Medulla oblongata (tissue), 1 donor: ENCODE measurements around the gene UNC13D.
"Not testable (repeated sequence)": the region's sequence is repeated elsewhere in the genome, so short reads cannot be mapped to it uniquely, and the experiment has no call there.

Source experiments
- DNase-seq: peaks from one replicate; pipeline ENCODE4 v3.0.0-alpha.2; 2015; ENCODE audit errors: extremely low spot score

Gene UNC13D

GRCh38 chr17:75799402-75799801 is 44.8 kb downstream of the UNC13D start:
- DNase-seq = no peak

DNA sequence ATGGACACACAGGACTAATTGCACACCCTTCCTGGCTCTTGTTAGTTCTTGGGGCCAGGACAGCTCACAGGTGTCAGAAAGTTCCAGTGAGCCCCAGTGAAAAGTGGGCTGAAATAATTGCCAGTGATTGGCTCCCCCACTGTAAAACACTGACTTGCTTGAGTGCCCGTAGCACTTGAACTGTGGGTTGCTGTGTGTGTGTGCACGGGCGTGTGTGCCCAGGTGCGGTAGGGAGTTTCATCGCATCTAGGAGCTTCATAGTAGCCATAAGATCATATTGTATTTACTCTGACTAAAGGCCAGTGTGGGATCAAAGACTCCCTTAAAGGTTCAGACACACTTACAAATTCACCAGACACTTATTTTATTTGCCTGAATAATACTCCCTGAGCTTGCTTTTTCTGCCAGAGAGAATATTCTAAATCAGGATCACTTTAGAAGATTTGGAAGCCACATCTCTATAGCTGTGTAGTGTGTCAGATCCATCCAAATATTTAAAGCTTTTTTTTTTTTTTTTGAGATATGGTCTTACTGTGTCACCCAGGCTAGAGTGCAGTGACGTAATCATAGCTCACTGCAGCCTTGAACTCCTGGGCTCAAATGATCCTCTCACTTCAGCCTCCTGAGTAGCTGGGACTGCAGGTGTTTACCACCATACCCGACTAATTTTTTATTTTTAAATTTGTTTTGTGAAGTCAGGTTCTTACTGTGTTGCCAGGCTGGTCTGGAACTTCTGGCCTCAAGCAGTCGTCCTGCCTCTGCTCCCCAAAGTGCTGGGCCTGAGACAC is 48.2 kb downstream of the UNC13D start:
- no peak for DNase-seq

GRCh38 chr17:75793460-75793859 is 50.7 kb downstream of the UNC13D start:
- DNase-seq = no peak

- no peak for DNase-seq
Measured at GRCh38 chr17:75791254-75791653, 53.0 kb downstream of the UNC13D start.

- DNase-seq = peak; percentile 90
Measured at GRCh38 chr17:75785016-75785890, 59.0 kb downstream of the UNC13D start.

DNA sequence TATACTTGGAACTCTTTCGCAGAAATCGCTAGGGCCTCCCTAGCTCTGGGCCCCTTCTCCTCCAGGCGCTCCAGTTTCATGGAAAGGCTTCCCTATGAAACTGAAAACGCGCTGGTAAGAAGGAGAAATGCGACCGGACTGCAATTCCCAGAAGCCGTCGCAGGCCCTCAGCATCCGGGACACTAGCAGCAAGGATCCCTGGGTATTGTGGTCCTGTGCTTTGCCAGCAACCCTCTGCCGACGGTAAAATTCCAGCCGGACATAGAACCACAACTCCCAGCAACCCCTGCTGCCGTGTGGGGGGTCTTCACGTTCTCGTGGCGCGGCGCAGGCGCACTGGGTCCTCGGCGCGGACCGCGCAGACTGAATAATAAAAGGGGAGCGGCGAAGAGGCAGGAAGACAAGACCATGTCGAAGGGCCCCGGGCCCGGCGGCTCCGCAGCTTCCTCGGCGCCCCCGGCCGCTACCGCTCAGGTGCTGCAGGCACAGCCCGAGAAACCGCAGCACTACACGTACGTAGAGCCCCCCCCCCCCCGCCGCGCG is 59.7 kb downstream of the UNC13D start, which contains the start of gene UNK:
Gene UNK (plus strand): TSS at position 334 of the 543 bp plus-strand sequence. CDS start 75 bp downstream, at position 409.
- DNase-seq = peak; percentile 99

GRCh38 chr17:75783803-75784472 is 60.3 kb downstream of the UNC13D start:
- no peak for DNase-seq

- peak; percentile 78 for DNase-seq
Measured at GRCh38 chr17:75783069-75783783, 61.0 kb downstream of the UNC13D start.

DNA sequence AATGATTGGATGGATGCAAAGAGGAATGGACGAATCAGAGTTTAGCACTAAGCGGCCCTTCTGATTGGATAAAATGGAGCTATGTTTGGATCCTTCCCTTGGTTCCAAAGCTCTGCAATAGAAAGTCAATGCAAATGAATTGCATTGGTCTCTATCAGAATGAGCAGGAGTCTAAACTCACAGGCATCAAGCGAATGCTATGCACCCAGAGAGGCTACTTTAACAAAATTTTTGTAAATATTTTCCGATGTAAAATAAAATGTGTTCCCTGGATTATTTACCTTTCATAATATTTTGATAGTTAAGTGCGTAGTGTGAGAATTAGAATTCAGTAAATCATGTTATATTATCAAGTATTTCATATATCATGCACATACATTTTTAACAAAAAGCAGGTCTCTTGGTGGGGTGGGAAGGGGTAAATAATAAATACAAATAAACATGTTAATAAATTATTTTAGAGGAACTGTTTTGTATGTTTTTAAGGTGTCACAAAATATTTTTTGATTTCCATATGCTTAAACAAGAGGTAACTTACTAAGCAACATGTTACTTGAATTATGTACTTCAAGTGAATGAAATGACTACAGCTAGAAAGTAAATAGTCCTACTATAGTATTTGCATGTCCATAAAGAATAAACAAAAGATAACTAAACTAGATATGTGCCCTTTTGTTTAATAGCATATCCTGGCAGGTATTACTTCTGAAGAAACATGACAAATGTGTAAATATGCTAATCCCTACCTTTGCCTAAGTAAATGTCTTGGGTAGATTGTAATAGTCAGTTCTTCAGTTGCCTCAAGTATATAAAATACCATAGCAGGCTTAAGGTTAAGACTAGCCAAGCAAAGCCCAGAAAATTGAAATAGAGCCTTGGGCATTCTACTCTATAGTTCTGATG is 64.0 kb downstream of the UNC13D start:
- no peak for DNase-seq

DNA sequence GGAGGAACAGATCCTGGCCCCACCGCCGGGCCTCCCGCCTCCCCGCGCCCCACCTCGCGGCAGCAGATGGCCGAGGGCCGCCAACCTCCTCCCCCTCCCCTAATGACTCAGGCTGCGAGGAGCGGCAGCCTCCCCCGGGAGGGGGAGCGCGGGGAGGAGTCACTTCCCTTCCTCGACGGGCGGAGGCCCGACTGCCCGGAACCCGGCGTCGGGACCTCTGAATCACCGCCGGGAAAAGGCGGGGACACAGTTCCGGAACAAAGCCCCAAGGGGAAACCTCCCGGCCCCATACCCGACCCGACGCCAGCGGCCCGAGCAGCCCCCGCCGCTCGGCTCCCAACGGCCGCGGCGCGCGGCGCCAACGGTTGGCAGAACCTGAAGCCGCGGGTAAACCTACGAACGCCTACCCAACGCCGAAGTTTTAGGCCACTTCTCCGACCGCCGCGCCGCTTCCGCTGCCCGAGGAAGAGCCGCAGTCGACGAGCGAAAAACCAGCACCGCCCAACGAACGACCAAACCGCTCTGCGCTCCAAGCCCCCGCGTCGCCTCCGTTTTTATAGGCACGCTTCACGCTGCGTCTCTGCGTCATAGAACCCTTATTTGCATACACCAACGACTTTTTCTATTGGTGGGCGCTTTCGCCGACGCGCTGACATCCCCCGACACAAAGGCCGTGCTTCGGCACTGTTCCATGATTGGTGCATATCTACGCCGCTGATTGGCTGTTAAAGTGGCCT is 64.8 kb downstream of the UNC13D start:
- peak; percentile 100 for DNase-seq

DNA sequence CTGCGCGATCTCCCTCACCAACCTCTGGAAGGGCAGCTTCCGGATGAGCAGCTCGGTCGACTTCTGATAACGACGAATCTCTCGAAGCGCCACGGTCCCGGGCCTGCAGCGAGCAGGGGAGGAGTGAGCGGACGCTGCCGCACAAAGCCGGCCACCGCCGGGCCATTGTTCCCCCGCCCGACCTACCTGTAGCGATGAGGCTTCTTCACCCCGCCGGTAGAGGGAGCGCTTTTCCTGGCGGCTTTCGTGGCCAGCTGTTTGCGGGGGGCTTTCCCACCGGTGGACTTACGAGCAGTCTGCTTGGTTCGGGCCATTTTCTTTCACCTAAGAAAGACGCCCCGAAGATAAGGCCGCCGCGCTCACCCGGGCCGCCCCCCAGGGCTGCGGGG is 65.3 kb downstream of the UNC13D start:
- no peak for DNase-seq

DNA sequence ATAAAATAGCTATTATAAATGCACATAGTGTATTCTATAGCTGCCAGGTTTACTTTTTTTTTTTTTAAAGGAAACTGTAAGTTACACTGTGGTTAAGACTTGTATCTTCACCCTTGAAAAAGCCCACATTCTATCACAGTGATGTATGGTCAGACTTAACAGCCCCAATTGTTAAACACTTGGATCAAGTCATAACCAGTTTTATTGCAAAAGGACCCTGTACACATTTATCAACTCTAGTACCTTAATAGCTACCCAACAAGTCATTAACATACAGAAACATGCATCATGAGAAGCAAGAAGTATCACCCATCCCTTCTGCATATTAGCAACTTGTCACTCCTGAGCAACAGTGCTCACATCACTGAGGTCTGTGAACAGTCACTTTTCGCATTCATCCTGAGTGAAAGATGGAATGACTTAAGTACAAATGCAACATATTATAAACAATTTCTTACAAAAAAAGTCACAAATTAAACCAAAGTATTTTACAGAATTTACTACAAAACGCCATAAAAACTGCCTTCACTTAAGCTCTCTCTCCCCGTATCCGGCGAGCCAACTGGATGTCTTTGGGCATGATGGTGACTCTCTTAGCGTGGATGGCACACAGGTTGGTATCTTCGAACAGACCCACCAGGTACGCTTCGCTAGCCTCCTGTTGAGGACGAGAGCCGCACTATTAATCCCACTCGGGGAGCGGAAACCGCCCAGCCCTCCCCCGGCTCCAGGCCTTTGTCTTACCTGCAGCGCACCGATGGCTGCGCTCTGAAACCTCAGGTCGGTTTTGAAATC is 65.9 kb downstream of the UNC13D start:
- not testable (repeated sequence) for DNase-seq

DNA sequence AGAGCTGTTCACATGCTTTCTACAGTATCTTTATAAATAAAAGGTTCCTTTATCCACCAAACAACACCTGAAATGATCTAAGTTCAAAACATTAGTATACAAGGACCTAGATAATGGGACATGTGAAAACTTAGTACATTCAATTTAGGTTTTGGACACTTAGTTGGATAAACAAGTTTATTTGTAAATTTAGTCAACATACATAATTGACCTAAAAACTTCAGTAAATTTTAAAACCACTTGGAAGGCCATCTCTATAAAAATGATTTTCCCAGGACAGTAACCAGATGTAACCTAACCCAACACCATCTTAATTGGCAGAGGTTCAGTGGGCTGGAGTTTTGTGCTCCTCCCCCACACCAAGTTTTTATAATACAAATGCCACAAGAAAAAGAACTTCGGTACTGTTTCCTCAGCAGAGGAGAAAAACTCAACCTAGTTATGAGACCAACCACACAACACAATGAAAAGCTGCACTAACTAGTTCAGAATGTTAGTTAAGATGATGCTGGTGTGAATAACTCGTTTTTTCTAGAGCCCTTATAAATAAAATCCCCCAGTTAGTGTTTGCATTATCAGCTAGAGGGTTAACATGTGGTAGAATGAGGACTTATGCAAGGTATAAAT is 66.8 kb downstream of the UNC13D start:
- DNase-seq = no peak
